Endothelial cell of umbilical vein (primary cell): ENCODE data around the gene SNX3. TPM values are rescaled to one million over a fixed set of nuclear protein-coding genes. Genes with fewer than 3 reads are reported as not detected.

Source experiments
- BruUV-seq: library from RNA; stranded (reverse); fragments of 400-500 nt; replicated peaks from 2 replicates; lab custom pipeline; 2021; lab: Mats Ljungman, UMichigan
- CTCF ChIA-PET: fragments of 300-600, 350-600 bp; sonication (Branson Sonifier 250); formaldehyde crosslinking; loops from one replicate; lab custom pipeline; 2021; ENCODE audit warnings: antibody characterized with exemption, inconsistent platforms; lab: Charles Lee
- POLR2A ChIA-PET: fragments of 300-600, 350-600 bp; sonication (Branson Sonifier 250); formaldehyde crosslinking; loops from one replicate; lab custom pipeline; 2021; ENCODE audit warnings: antibody characterized with exemption, inconsistent platforms; lab: Charles Lee
- DNase-seq: peaks from one replicate; pipeline ENCODE4 v3.0.0-alpha.2; 2011; ENCODE audit warnings: low read depth, low spot score
- FAIRE-seq: peaks from 2 replicates; lab custom pipeline; 2011; peaks lifted over from hg19 to GRCh38; lab: Jason Lieb, UNC
- H2AFZ ChIP-seq: 2 replicates; pipeline ENCODE4 v1.6.0; 2012; ENCODE audit warnings: low read depth, low read length, control low read depth, inconsistent platforms
- H3K27ac ChIP-seq: 2 replicates; pipeline ENCODE4 v1.5.1; 2011; ENCODE audit warnings: low read depth, mild to moderate bottlenecking, control low read depth, low read length, moderate library complexity; ENCODE audit not compliant: insufficient read depth
- H3K27me3 ChIP-seq, 2 experiments: 2 replicates each; pipeline versions ENCODE4 v1.6.0 to v1.6.1; 2011; ENCODE audit warnings: low read length in 2 of 2, mixed read lengths in 1 of 2; ENCODE audit not compliant: control insufficient read depth in 2 of 2, insufficient read depth in 2 of 2
- H3K36me3 ChIP-seq, 2 experiments: 2 replicates in 1 of 2; 3 replicates in 1 of 2; pipeline ENCODE4 v1.5.1; 2011; ENCODE audit warnings: low read length in 2 of 2, mild to moderate bottlenecking in 1 of 2, moderate library complexity in 1 of 2; ENCODE audit not compliant: control insufficient read depth in 2 of 2, insufficient read depth in 2 of 2; ENCODE audit errors: extremely low read depth in 1 of 2
- H3K4me1 ChIP-seq: 3 replicates; pipeline ENCODE4 v1.5.1; 2011; ENCODE audit warnings: mild to moderate bottlenecking, low read length; ENCODE audit not compliant: control insufficient read depth, insufficient read depth; ENCODE audit errors: extremely low read depth
- H3K4me2 ChIP-seq: 2 replicates; pipeline ENCODE4 v1.6.1; 2011; ENCODE audit warnings: low read length, control low read depth, mixed read lengths; ENCODE audit not compliant: insufficient read depth
- H3K4me3 ChIP-seq, 3 experiments: fragments of 200-600 bp in 1 of 3; sonication (generic), shearing (Covaris generic) in 1 of 3; replicated peaks in 1 of 3; 2 replicates each; pipeline ENCODE4 v1.5.1; 2011 to 2016; ENCODE audit warnings: control low read depth in 3 of 3, low read length in 3 of 3, mild to moderate bottlenecking in 2 of 3, inconsistent platforms in 1 of 3, low read depth in 1 of 3, moderate library complexity in 1 of 3; ENCODE audit not compliant: insufficient read depth in 1 of 3
- H3K79me2 ChIP-seq: 2 replicates; pipeline ENCODE4 v1.6.0; 2012; ENCODE audit warnings: low read length, inconsistent platforms; ENCODE audit not compliant: control insufficient read depth, insufficient read depth
- H3K9ac ChIP-seq: replicated peaks from 2 replicates; pipeline ENCODE3; 2011; ENCODE audit warnings: low read length, control low read depth; ENCODE audit not compliant: insufficient read depth; ENCODE audit errors: extremely low read depth
- H3K9me1 ChIP-seq: replicated peaks from 3 replicates; pipeline ENCODE4 v1.6.0; 2011; ENCODE audit warnings: mild to moderate bottlenecking, low read length; ENCODE audit not compliant: control insufficient read depth, insufficient read depth; ENCODE audit errors: extremely low read depth
- H3K9me3 ChIP-seq: replicated peaks from 2 replicates; pipeline ENCODE4 v1.5.1; 2012; ENCODE audit warnings: low read length, inconsistent platforms; ENCODE audit not compliant: control insufficient read depth, insufficient read depth
- H4K20me1 ChIP-seq: replicated peaks from 2 replicates; pipeline ENCODE3; 2011; ENCODE audit warnings: mild to moderate bottlenecking, low read length; ENCODE audit not compliant: control insufficient read depth, insufficient read depth; ENCODE audit errors: extremely low read depth
- EZH2 ChIP-seq: IDR thresholded peaks from 2 replicates; pipeline ENCODE4 v1.6.1; 2012; ENCODE audit warnings: borderline replicate concordance, low read depth, mild to moderate bottlenecking, moderate library complexity, low read length, inconsistent platforms; ENCODE audit not compliant: severe bottlenecking
- FOS ChIP-seq: IDR thresholded peaks from 2 replicates; pipeline ENCODE4 v1.6.1; 2011; ENCODE audit warnings: mild to moderate bottlenecking, low read length, moderate library complexity, borderline replicate concordance; ENCODE audit not compliant: insufficient read depth
- GATA2 ChIP-seq: IDR thresholded peaks from 2 replicates; pipeline ENCODE4 v1.7.0; 2011; ENCODE audit warnings: low read depth, mild to moderate bottlenecking, moderate library complexity, mixed read lengths, low read length; ENCODE audit not compliant: insufficient read length, insufficient read depth
- JUN ChIP-seq: IDR thresholded peaks from 2 replicates; pipeline ENCODE4 v1.6.1; 2011; ENCODE audit warnings: borderline replicate concordance, low read depth; ENCODE audit not compliant: insufficient read length, insufficient read depth
- MYC ChIP-seq: IDR thresholded peaks from one replicate; pipeline ENCODE4 v1.6.1; 2011; ENCODE audit warnings: mild to moderate bottlenecking, low read depth, low read length
- POLR2A ChIP-seq: IDR thresholded peaks from 2 replicates; pipeline ENCODE4 v1.6.1; 2012; ENCODE audit warnings: low read depth, mild to moderate bottlenecking, control low read depth, low read length
- POLR2AphosphoS5 ChIP-seq: IDR thresholded peaks from 2 replicates; pipeline ENCODE4 v1.6.1; 2012; ENCODE audit warnings: low read depth, mild to moderate bottlenecking, control low read depth, low read length, moderate library complexity; ENCODE audit not compliant: insufficient read depth
- dilution Hi-C: fragments of 300-500 bp; cut with MboI; formaldehyde crosslinking; loops from one replicate; pipeline ENCODE4 v1.15.0; 2019; ENCODE audit warnings: low sequenced_read_pairs; ENCODE audit not compliant: extremely low pct_ligation_motif_present
- intact Hi-C: fragments of 100-400 bp; cut with micrococcal nuclease; formaldehyde crosslinking; loops from one replicate; pipeline ENCODE4 v1.10.0; 2022
- polyA plus RNA-seq, 4 experiments: library from polyadenylated mRNA; depleted of rRNA in 3 of 4; stranded (reverse) in 3 of 4; unstranded in 1 of 4; fragments of >200 nt; gene quantifications; 2 replicates each; pipeline versions ENCODE4 v1.2.1 to v1.2.3, GENCODE V29; 2011 to 2012; ENCODE audit warnings: missing spikeins in 1 of 4
- total RNA-seq: library from RNA; stranded (reverse); gene quantifications from 2 replicates; pipeline ENCODE4 v1.2.3, GENCODE V29; 2021
- TF ChIP-seq, protein P1 (sequence below): IDR thresholded peaks from 2 replicates; pipeline ENCODE4 v1.6.1; 2011; ENCODE audit not compliant: insufficient read depth, insufficient read length
- TF ChIP-seq, protein P2 (sequence below), 2 donors: IDR thresholded peaks; 1 replicate in 1 of 2; 2 replicates in 1 of 2; pipeline ENCODE4 v1.5.1; 2011; ENCODE audit warnings: low read length in 2 of 2, mild to moderate bottlenecking in 2 of 2, moderate library complexity in 2 of 2, control low read depth in 1 of 2, inconsistent platforms in 1 of 2, low read depth in 1 of 2; ENCODE audit not compliant: insufficient read depth in 1 of 2; ENCODE audit errors: extremely low read depth in 1 of 2

The SNX3 gene
- total and polyA plus RNA-seq, 2 donors (not counting 3 experiments of a cell fraction or from before 2014, with no cell fraction given), result 155 to 281 TPM

DNA sequence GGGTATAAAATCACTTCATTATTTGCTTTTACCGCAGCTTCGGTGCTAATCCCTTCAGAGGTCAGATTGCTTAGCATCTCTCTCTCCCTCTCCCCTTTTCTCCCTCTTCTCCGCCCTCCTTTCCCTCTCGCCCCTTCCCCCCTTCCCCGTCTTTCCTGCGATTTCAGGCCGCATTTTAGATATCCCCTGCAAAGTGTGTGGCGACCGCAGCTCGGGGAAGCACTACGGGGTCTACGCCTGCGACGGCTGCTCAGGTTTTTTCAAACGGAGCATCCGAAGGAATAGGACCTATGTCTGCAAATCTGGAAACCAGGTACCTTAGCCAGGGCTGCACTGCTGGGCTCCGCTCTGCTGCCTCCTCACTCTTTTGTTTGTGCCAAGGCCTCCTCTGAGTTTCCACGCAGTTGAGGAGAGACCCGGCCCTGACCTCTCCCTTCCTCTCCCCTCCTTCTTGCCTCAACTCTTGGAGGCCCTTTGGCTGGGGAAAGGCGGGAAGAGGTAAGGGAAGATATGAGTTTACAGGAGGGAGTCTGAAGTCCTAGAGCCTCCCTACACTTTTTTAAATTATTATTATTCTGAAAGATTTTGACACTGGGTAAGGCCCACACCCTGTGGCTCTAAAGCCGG is 89.4 kb downstream of the SNX3 start:
- Histone ChIP-seq H3K4me3 (no peak overlapping the region), H4K20me1 (no peaks in the 10 kb centered on the region), H3K4me2 (no peak overlapping the region), H2AFZ (no peak overlapping the region), H3K4me1 (peaks cover 5% of the 10 kb centered on the region), H3K9me1 (no peaks in the 10 kb centered on the region), H3K27me3 (peaks cover 89 to 100% of the 10 kb centered on the region in 2 experiments), H3K79me2 (no peaks in the 10 kb centered on the region), H3K36me3 (no peaks in the 10 kb centered on the region), H3K9me3 (no peaks in the 10 kb centered on the region), H3K27ac (no peak overlapping the region), H3K9ac (no peak overlapping the region)
- BruUV-seq, result no TSS peak
- ChIA-PET POLR2A (no interaction called here), CTCF (interaction anchor here (1.8 kb wide), 1 partner anchor 320 kb away, joined by 5 read pairs; no protein-coding TSS in a partner anchor)
- dilution Hi-C loops (no loop called here), intact Hi-C loops (loop anchor here (10.0 kb wide), 1 partner anchor 353 kb away; no protein-coding TSS in a partner anchor)
- DNase-seq, result no peak
- TF ChIP-seq MYC, result no peak
- TF ChIP-seq JUN, result no peak
- no peak for TF ChIP-seq EZH2
- TF ChIP-seq POLR2AphosphoS5, result no peak
- TF ChIP-seq, protein P1, sequence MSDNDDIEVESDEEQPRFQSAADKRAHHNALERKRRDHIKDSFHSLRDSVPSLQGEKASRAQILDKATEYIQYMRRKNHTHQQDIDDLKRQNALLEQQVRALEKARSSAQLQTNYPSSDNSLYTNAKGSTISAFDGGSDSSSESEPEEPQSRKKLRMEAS, result no peak
- TF ChIP-seq GATA2, result no peak
- TF ChIP-seq POLR2A, result no peak
- TF ChIP-seq FOS, result no peak
- TF ChIP-seq, protein P2, sequence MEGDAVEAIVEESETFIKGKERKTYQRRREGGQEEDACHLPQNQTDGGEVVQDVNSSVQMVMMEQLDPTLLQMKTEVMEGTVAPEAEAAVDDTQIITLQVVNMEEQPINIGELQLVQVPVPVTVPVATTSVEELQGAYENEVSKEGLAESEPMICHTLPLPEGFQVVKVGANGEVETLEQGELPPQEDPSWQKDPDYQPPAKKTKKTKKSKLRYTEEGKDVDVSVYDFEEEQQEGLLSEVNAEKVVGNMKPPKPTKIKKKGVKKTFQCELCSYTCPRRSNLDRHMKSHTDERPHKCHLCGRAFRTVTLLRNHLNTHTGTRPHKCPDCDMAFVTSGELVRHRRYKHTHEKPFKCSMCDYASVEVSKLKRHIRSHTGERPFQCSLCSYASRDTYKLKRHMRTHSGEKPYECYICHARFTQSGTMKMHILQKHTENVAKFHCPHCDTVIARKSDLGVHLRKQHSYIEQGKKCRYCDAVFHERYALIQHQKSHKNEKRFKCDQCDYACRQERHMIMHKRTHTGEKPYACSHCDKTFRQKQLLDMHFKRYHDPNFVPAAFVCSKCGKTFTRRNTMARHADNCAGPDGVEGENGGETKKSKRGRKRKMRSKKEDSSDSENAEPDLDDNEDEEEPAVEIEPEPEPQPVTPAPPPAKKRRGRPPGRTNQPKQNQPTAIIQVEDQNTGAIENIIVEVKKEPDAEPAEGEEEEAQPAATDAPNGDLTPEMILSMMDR (IDR thresholded peaks at IDR 0.05; ENCODE audit: extremely low read depth in 1 of 2, insufficient read depth in 1 of 2, low read depth in 1 of 2, low read length in 2 of 2), result no peak
- no peak for FAIRE-seq
